NCI-H2171 treated with DMSO at 0.1 percent for 48 hours (cell line): ENCODE results near the gene NDST3.
"Not testable (repeated sequence)": the region's sequence is repeated elsewhere in the genome, so short reads cannot be mapped to it uniquely, and the experiment has no call there.

ENCODE experiments used
- DNase-seq: peaks from one replicate; lab custom pipeline; 2025; lab: John Stamatoyannopoulos, UW

The NDST3 gene

GRCh38 chr4:118177126-118177525, 142.8 kb downstream of the NDST3 start:
- DNase-seq: no peak

- no peak for DNase-seq
Measured at GRCh38 chr4:118180776-118181175, 146.5 kb downstream of the NDST3 start.

GRCh38 chr4:118190903-118191302, 156.6 kb downstream of the NDST3 start:
- DNase-seq: no peak

- DNase-seq: peak; percentile 0
Measured at GRCh38 chr4:118193421-118193820, 159.1 kb downstream of the NDST3 start.

GRCh38 chr4:118206627-118207026, 172.3 kb downstream of the NDST3 start:
- no peak for DNase-seq

- no peak for DNase-seq
Measured at GRCh38 chr4:118213101-118213500, 178.8 kb downstream of the NDST3 start.

- no peak for DNase-seq
Measured at GRCh38 chr4:118215826-118216225, 181.5 kb downstream of the NDST3 start.

GRCh38 chr4:118221227-118221800, 187.0 kb downstream of the NDST3 start:
- no peak for DNase-seq

GRCh38 chr4:118224243-118224829, 190.1 kb downstream of the NDST3 start:
- DNase-seq: peak; percentile 40

- no peak for DNase-seq
Measured at GRCh38 chr4:118225511-118225910, 191.2 kb downstream of the NDST3 start.

GRCh38 chr4:118226311-118227010, 192.2 kb downstream of the NDST3 start:
- no peak for DNase-seq

- DNase-seq: no peak
Measured at GRCh38 chr4:118235566-118236120, 201.4 kb downstream of the NDST3 start.

GRCh38 chr4:118237531-118237930, 203.2 kb downstream of the NDST3 start:
- no peak for DNase-seq

GRCh38 chr4:118249890-118250289, 215.6 kb downstream of the NDST3 start:
- no peak for DNase-seq

GRCh38 chr4:118254368-118254767, 220.1 kb downstream of the NDST3 start:
- DNase-seq: no peak

- no peak for DNase-seq
Measured at GRCh38 chr4:118259111-118259510, 224.8 kb downstream of the NDST3 start.

- no peak for DNase-seq
Measured at GRCh38 chr4:118260309-118260708, 226.0 kb downstream of the NDST3 start.

- no peak for DNase-seq
Measured at GRCh38 chr4:118264096-118264495, 229.8 kb downstream of the NDST3 start.

GRCh38 chr4:118265312-118266144, 231.2 kb downstream of the NDST3 start:
- peak; percentile 30 for DNase-seq

- not testable (repeated sequence) for DNase-seq
Measured at GRCh38 chr4:118266145-118266496, 231.8 kb downstream of the NDST3 start.

- no peak for DNase-seq
Measured at GRCh38 chr4:118268780-118269179, 234.5 kb downstream of the NDST3 start.

GRCh38 chr4:118270492-118270891, 236.2 kb downstream of the NDST3 start:
- peak; percentile 17 for DNase-seq
